Mesothelial cell of epicardium (in vitro differentiated cells): Measurements from ENCODE around the gene NLGN1. TPM values are rescaled to one million over a fixed set of nuclear protein-coding genes. Genes with fewer than 3 reads are reported as not detected.

Experiments
- DNase-seq, 2 experiments: peaks; one replicate each; pipeline ENCODE4 v3.0.0; 2021; ENCODE audit warnings: low spot score in 2 of 2; ENCODE audit not compliant: unreplicated experiment in 2 of 2
- H3K27ac Mint-ChIP-seq: 2 replicates; pipeline ENCODE4 v1.8.0; 2021; ENCODE audit warnings: mixed read lengths
- H3K27me3 Mint-ChIP-seq: 2 replicates; pipeline ENCODE4 v1.8.0; 2021; ENCODE audit warnings: low read depth, mixed read lengths
- H3K36me3 Mint-ChIP-seq: 2 replicates; pipeline ENCODE4 v1.8.0; 2021; ENCODE audit warnings: mixed read lengths
- H3K4me1 Mint-ChIP-seq: 2 replicates; pipeline ENCODE4 v1.8.0; 2021; ENCODE audit warnings: mixed read lengths
- H3K4me3 Mint-ChIP-seq: 2 replicates; pipeline ENCODE4 v1.8.0; 2021; ENCODE audit warnings: mild to moderate bottlenecking, moderate library complexity, mixed read lengths
- H3K9me3 Mint-ChIP-seq: 2 replicates; pipeline ENCODE4 v1.8.0; 2021; ENCODE audit warnings: mixed read lengths
- total RNA-seq: library from RNA; stranded (reverse); gene quantifications from 3 replicates; pipeline ENCODE4 v1.2.1, GENCODE V29; 2021
- TF ChIP-seq, protein P1 (sequence below): fragments of 200-600 bp; sonication (generic); IDR thresholded peaks from one replicate; pipeline ENCODE4 v1.5.0; 2021; ENCODE audit warnings: antibody characterized with exemption; ENCODE audit not compliant: unreplicated experiment

The NLGN1 gene
- total RNA-seq, 1 donor from 2014 or later: 4.2 TPM

GRCh38 chr3:173743111-173743510 is 345.6 kb downstream of the NLGN1 start:
- Mint-ChIP-seq H3K36me3 (no peaks in the 10 kb centered on the region), H3K27ac (no peak overlapping the region), H3K4me3 (no peak overlapping the region), H3K4me1 (no peaks in the 10 kb centered on the region), H3K27me3 (no peaks in the 10 kb centered on the region), H3K9me3 (peaks cover 16% of the 10 kb centered on the region)
- no peak for DNase-seq
- TF ChIP-seq, protein P1, sequence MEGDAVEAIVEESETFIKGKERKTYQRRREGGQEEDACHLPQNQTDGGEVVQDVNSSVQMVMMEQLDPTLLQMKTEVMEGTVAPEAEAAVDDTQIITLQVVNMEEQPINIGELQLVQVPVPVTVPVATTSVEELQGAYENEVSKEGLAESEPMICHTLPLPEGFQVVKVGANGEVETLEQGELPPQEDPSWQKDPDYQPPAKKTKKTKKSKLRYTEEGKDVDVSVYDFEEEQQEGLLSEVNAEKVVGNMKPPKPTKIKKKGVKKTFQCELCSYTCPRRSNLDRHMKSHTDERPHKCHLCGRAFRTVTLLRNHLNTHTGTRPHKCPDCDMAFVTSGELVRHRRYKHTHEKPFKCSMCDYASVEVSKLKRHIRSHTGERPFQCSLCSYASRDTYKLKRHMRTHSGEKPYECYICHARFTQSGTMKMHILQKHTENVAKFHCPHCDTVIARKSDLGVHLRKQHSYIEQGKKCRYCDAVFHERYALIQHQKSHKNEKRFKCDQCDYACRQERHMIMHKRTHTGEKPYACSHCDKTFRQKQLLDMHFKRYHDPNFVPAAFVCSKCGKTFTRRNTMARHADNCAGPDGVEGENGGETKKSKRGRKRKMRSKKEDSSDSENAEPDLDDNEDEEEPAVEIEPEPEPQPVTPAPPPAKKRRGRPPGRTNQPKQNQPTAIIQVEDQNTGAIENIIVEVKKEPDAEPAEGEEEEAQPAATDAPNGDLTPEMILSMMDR: no peak

GRCh38 chr3:173743516-173743915 is 346.0 kb downstream of the NLGN1 start:
- Mint-ChIP-seq H3K27me3 (no peaks in the 10 kb centered on the region), H3K27ac (no peak overlapping the region), H3K4me1 (no peaks in the 10 kb centered on the region), H3K36me3 (no peaks in the 10 kb centered on the region), H3K9me3 (peaks cover 12% of the 10 kb centered on the region), H3K4me3 (no peak overlapping the region)
- no peak for DNase-seq
- TF ChIP-seq, protein P1: no peak

DNA sequence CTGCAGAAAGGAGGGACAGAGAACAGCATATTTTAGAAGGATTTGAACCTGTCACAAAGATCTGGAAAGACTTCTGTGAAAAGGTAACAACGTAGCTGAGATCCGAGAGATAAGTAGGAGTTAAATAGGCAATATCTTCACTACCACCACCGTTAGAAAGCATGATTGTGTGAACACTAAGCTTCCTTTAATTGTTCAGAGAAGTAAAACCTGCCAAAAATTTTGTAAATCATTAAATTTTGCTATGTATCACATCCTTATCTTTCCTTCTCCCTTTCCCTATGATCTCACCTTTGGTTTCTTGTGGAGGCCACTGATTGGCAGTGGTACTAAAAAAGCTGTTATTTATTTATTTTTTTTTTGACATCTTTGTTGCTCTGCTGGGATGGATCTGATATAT is 346.9 kb downstream of the NLGN1 start:
- H3K9me3 Mint-ChIP-seq: peaks cover 7% of the 10 kb centered on the region
- TF ChIP-seq, protein P1: no peak
- DNase-seq: no peak
- no peaks in the 10 kb centered on the region for H3K27me3 Mint-ChIP-seq
- H3K4me1 Mint-ChIP-seq: no peaks in the 10 kb centered on the region
- no peak overlapping the region for H3K27ac Mint-ChIP-seq
- no peak overlapping the region for H3K4me3 Mint-ChIP-seq
- no peaks in the 10 kb centered on the region for H3K36me3 Mint-ChIP-seq

- Mint-ChIP-seq H3K4me3 (no peak overlapping the region), H3K27ac (no peak overlapping the region), H3K27me3 (no peaks in the 10 kb centered on the region)
These were observed 347.4 kb downstream of the NLGN1 start for GRCh38 chr3:173744895-173745294.

GRCh38 chr3:173745952-173746682 is 348.6 kb downstream of the NLGN1 start:
- TF ChIP-seq, protein P1: no peak
- H3K27ac Mint-ChIP-seq: no peak overlapping the region
- DNase-seq: no peak

More at GRCh38 chr3:173744895-173745294, 347.4 kb downstream of the NLGN1 start:
- TF ChIP-seq, protein P1: no peak
- no peaks in the 10 kb centered on the region for H3K36me3 Mint-ChIP-seq
- H3K4me1 Mint-ChIP-seq: no peaks in the 10 kb centered on the region
- H3K9me3 Mint-ChIP-seq: peaks cover 7% of the 10 kb centered on the region
- DNase-seq: no peak

More at GRCh38 chr3:173745952-173746682, 348.6 kb downstream of the NLGN1 start:
- no peaks in the 10 kb centered on the region for H3K27me3 Mint-ChIP-seq
- no peaks in the 10 kb centered on the region for H3K4me1 Mint-ChIP-seq
- no peaks in the 10 kb centered on the region for H3K36me3 Mint-ChIP-seq
- H3K4me3 Mint-ChIP-seq: no peak overlapping the region
- H3K9me3 Mint-ChIP-seq: no peaks in the 10 kb centered on the region
